Adrenal gland (tissue), 12 donors: ENCODE results near the gene ABCC5. TPM values are rescaled to one million over a fixed set of nuclear protein-coding genes. Genes with fewer than 3 reads are reported as not detected.
"Not testable (repeated sequence)": the region's sequence is repeated elsewhere in the genome, so short reads cannot be mapped to it uniquely, and the experiment has no call there.

Experiments used
- DNase-seq, 7 donors: peaks; one replicate each; pipeline ENCODE4 v3.0.0-alpha.2; 2019 to 2020
- H3K27ac ChIP-seq, 5 donors: fragments of 200-600 bp; sonication (generic) in 4 of 5; 1 replicate in 3 of 5; 2 replicates in 2 of 5; pipeline versions ENCODE4 v1.5.1 to v1.8.0; 2016 to 2020; ENCODE audit warnings: mild to moderate bottlenecking in 1 of 5
- H3K27me3 ChIP-seq: fragments of 200-600 bp; 2 replicates; pipeline ENCODE4 v1.8.0; 2021
- H3K36me3 ChIP-seq, 2 donors: fragments of 200-600 bp; replicated peaks in 1 of 2; 1 replicate in 1 of 2; 2 replicates in 1 of 2; pipeline versions ENCODE4 v1.5.1 to v1.8.0; 2018 to 2022
- H3K4me1 ChIP-seq, 2 donors: fragments of 200-600 bp; replicated peaks in 1 of 2; 1 replicate in 1 of 2; 2 replicates in 1 of 2; pipeline versions ENCODE4 v1.5.1 to v1.8.0; 2018 to 2021
- H3K4me3 ChIP-seq, 4 donors: fragments of 200-600 bp; sonication (generic) in 3 of 4; one replicate each; pipeline ENCODE4 v1.5.1; 2016 to 2018
- H3K9me3 ChIP-seq, 3 donors: fragments of 200-600 bp; sonication (generic) in 1 of 3; replicated peaks in 1 of 3; 1 replicate in 2 of 3; 2 replicates in 1 of 3; pipeline versions ENCODE4 v1.5.1 to v1.8.0; 2016 to 2021
- POLR2A ChIP-seq, 2 donors: fragments of 450-650 bp; IDR thresholded peaks; one replicate each; pipeline ENCODE4 v1.6.1; 2017; ENCODE audit warnings: antibody characterized with exemption in 2 of 2, mild to moderate bottlenecking in 2 of 2, moderate library complexity in 1 of 2
- WGBS, 4 donors: extraction: QIAGEN DNeasy Blood & Tissue Kit in 2 of 4; methylation state at CpG; one replicate each; pipeline versions ENCODE4 v1.1.5 to v1.1.7; 2013 to 2017; 5-methylcytosine and 5-hydroxymethylcytosine counted together
- intact Hi-C, 2 donors: fragments of 100-400 bp; cut with DNase I; formaldehyde crosslinking; loops; one replicate each; pipeline versions ENCODE4 v1.14.1 to v1.15.0; 2022 to 2023
- polyA plus RNA-seq, 3 donors: library from polyadenylated mRNA; stranded (reverse); fragments of 200-250 nt in 2 of 3; fragments of 350-450 nt in 1 of 3; fragmentation: Illumina TruSeq in 1 of 3; extraction: RNeasy Lipid Tissue Mini Kit (QIAGEN cat#74804) in 1 of 3; gene quantifications; one replicate each; pipeline ENCODE4 v1.2.3, GENCODE V29; 2013 to 2014
- total RNA-seq, 9 donors: library from RNA; depleted of rRNA in 4 of 9; stranded (reverse); fragments of >200 nt in 4 of 9; fragments of 120-200 nt in 1 of 9; fragmentation: NEBNext Ultra II Directional in 1 of 9; extraction: Animal tissue kit (Norgen Biotek cat#: 25700) in 1 of 9; gene quantifications; one replicate each; pipeline versions ENCODE4 v1.1.0 to v1.2.4, GENCODE V29; 2013 to 2023
- TF ChIP-seq, protein P1 (sequence below), 6 experiments: fragments of 450-650 bp in 4 of 6; fragments of 200-600 bp in 2 of 6; sonication (generic) in 1 of 6; IDR thresholded peaks; 1 replicate in 5 of 6; 2 replicates in 1 of 6; pipeline versions ENCODE4 v1.5.1 to v1.8.0; 2016 to 2021; ENCODE audit warnings: antibody characterized with exemption in 6 of 6, mild to moderate bottlenecking in 2 of 6, moderate library complexity in 1 of 6
- donor health status: healthy with polysubstance abuse.
- donor health status: Bipolar disorder and iron deficiency.
- donor health status: DM: yes; HTN: yes; CAD: no.
- donor health status: DM: no; HTN: no; CAD: no.
- donor health status: DM: no; HTN: no; CAD: no.
- donor health status: DM: yes; HTN: yes; CAD: no.

ABCC5 gene
- total and polyA plus RNA-seq, 12 donors, result 11.4 to 53.9 (median 25.0) TPM

DNA sequence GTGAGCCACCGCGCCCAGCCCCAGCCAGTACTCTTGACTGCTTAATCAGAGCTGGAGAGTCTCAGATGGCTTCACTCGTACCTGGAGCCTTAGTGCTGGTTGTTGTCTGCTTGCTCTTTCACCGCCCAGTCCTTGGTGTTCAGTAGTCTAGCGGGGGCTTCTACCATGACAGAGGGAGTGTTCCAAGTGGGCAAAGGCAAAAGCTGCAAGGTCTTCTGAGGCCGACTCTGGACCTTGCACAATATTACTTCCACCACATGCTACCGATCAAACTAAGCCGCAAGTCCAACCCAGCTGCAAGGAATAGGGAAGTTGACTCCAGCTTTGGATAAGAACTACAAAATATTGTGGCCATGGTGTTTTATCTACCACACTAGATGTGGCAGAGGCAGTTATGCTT is 139.6 kb downstream of the ABCC5 start:
- H3K4me3 ChIP-seq, result no peak overlapping the region
- intact Hi-C loops, result no loop called here
- WGBS, 4 donors, result 78 to 88% (median 85%) methylated on average over 5 to 8 of the region's 8 CpGs
- no peaks in the 10 kb centered on the region for H3K27me3 ChIP-seq
- H3K9me3 ChIP-seq, result no peaks in the 10 kb centered on the region
- no peak for TF ChIP-seq POLR2A (IDR thresholded peaks at IDR 0.05)
- TF ChIP-seq, protein P1, sequence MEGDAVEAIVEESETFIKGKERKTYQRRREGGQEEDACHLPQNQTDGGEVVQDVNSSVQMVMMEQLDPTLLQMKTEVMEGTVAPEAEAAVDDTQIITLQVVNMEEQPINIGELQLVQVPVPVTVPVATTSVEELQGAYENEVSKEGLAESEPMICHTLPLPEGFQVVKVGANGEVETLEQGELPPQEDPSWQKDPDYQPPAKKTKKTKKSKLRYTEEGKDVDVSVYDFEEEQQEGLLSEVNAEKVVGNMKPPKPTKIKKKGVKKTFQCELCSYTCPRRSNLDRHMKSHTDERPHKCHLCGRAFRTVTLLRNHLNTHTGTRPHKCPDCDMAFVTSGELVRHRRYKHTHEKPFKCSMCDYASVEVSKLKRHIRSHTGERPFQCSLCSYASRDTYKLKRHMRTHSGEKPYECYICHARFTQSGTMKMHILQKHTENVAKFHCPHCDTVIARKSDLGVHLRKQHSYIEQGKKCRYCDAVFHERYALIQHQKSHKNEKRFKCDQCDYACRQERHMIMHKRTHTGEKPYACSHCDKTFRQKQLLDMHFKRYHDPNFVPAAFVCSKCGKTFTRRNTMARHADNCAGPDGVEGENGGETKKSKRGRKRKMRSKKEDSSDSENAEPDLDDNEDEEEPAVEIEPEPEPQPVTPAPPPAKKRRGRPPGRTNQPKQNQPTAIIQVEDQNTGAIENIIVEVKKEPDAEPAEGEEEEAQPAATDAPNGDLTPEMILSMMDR (IDR thresholded peaks at IDR 0.05), result no peak
- DNase-seq, result peak in 4 of 7 donors; percentile 26 to 58 (median 40)
- H3K27ac ChIP-seq, result peak overlapping the region in 1 of 5 donors; percentile 54
- no peaks in the 10 kb centered on the region for H3K36me3 ChIP-seq
- H3K4me1 ChIP-seq, result peaks cover 3 to 28% of the 10 kb centered on the region in 2 donors

DNA sequence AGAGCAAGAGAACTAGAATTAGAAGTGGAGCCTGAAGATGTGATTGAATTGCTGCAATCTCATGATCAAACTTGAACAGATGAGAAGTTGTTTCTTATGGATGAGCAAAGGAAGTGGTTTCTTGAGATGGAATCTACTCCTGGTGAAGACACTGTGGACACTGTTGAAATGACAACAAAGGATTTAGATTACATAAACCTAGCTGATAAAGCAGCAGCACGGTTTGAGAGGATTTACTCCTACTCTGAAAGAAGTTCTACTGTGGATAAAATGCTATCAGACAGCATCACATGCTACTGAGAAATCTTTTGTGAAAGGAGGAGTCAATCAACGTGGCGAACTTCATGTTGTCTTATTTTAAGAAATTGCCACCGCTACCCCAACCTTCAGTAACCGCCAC is 140.5 kb downstream of the ABCC5 start:
- H3K27ac ChIP-seq, intact Hi-C loops, H3K9me3 ChIP-seq, H3K4me3 ChIP-seq, DNase-seq, H3K36me3 ChIP-seq, H3K27me3 ChIP-seq: not testable (repeated sequence)
- peaks cover 2 to 28% of the 10 kb centered on the region in 2 donors for H3K4me1 ChIP-seq
- WGBS, 4 donors, result 81 to 85% (median 83%) methylated on average over 5 of the region's 5 CpGs

DNA sequence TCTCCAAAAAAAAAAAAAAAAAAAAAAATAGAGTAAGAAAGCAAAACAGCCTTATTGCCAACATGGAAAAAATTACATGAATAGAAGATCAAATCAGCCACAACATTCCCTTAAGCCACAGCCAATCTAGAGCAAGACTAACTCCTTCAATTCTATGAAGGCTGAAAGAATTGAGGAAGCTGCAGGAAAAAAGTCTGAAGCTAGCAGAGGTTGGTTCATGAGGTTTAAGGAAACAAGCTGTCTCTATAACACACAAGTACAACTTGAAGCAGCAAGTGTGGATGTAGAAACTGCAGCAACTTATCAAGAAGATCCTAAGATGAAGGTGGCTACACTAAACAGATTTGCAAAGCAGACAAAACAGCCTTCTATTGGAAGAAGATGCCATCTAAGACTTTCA is 142.3 kb downstream of the ABCC5 start:
- DNase-seq, result no peak
- intact Hi-C loops, result no loop called here
- no peaks in the 10 kb centered on the region for H3K27me3 ChIP-seq
- H3K27ac ChIP-seq, result no peak overlapping the region
- H3K4me1 ChIP-seq, result peaks cover 2 to 29% of the 10 kb centered on the region in 2 donors
- no peak for TF ChIP-seq POLR2A (IDR thresholded peaks at IDR 0.05)
- TF ChIP-seq, protein P1 (IDR thresholded peaks at IDR 0.05), result no peak
- H3K4me3 ChIP-seq, result no peak overlapping the region
- H3K9me3 ChIP-seq, result no peaks in the 10 kb centered on the region
- H3K36me3 ChIP-seq, result no peaks in the 10 kb centered on the region

DNA sequence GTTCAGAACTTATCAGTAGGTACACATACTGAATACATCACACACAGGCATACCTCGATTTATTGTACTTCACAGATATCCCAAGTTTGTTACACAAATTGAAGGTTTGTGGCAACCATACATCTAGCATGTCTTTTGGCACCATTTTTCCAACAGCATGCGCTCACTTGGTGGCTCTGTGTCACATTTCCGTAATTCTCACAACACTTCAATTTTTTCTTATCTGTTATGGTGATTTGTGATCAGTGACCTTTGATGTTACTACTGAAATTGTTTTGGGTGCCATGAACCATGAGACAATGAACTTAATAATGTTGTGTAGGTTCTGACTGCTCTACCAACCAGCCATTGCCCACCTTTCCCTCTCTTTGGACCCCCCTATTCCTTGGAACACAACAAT is 143.8 kb downstream of the ABCC5 start:
- Histone ChIP-seq H3K36me3 (no peaks in the 10 kb centered on the region), H3K4me3 (no peak overlapping the region), H3K9me3 (no peaks in the 10 kb centered on the region), H3K4me1 (peaks cover 2 to 35% of the 10 kb centered on the region in 2 donors), H3K27me3 (no peaks in the 10 kb centered on the region), H3K27ac (no peak overlapping the region)
- intact Hi-C loops, result no loop called here
- 69 to 71% (median 70%) methylated on average over 3 of the region's 3 CpGs for WGBS, 4 donors
- TF ChIP-seq, protein P1 (IDR thresholded peaks at IDR 0.05), result no peak
- TF ChIP-seq POLR2A (IDR thresholded peaks at IDR 0.05), result no peak
- no peak for DNase-seq

DNA sequence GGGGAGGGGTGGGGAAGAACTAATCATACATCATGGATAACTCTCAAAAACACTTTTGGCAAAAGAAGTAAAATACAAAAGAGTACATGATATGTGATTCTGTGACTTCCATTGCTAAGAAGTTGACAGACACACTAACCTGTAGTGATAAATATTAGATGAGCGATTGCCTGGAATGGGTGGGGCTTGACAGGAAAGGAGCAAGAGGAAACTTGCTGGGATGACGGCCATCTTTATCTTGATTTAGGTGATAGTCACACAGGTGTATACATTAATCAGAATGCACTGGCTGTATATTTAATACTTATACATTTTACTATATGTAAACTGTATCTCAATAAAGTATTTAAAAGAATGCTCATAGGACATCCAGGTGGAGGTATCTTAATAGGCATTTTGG is 146.1 kb downstream of the ABCC5 start:
- intact Hi-C loops, result no loop called here
- no peak overlapping the region for H3K4me3 ChIP-seq
- H3K36me3 ChIP-seq, result peaks cover 0 to 13% of the 10 kb centered on the region in 2 donors
- WGBS, 4 donors, result 72 to 88% (median 77%) methylated on average over 2 of the region's 2 CpGs
- no peak for TF ChIP-seq POLR2A (IDR thresholded peaks at IDR 0.05)
- TF ChIP-seq, protein P1 (IDR thresholded peaks at IDR 0.05), result no peak
- DNase-seq, result no peak
- H3K9me3 ChIP-seq, result no peaks in the 10 kb centered on the region
- no peak overlapping the region for H3K27ac ChIP-seq
- peaks cover 2 to 39% of the 10 kb centered on the region in 2 donors for H3K4me1 ChIP-seq
- H3K27me3 ChIP-seq, result no peaks in the 10 kb centered on the region
